SK-MEL-5 (cell line): ENCODE measurements around the gene CATSPERZ. TPM values are rescaled to one million over a fixed set of nuclear protein-coding genes. Genes with fewer than 3 reads are reported as not detected.

Experiments used
- DNase-seq: peaks from one replicate; pipeline ENCODE4 v3.0.0-alpha.2; 2016; ENCODE audit warnings: low read depth, low spot score
- in situ Hi-C: cut with HindIII; loops from 2 replicates; pipeline ENCODE4 v1.10.0; 2016; ENCODE audit warnings: low sequenced_read_pairs, high pct_unique_total_duplicates, low pct_unique_long_range_greater_than_20kb
- polyA plus RNA-seq, 2 experiments: library from polyadenylated mRNA; depleted of rRNA; stranded (reverse); fragments of >200 nt; gene quantifications; 2 replicates each; pipeline ENCODE4 v1.2.3, GENCODE V29; 2015
- total RNA-seq: library from RNA; depleted of rRNA; stranded (reverse); fragments of >200 nt; shearing (Covaris generic); gene quantifications from 2 replicates; pipeline ENCODE4 v1.2.3, GENCODE V29; 2014; rRNA removed

Gene CATSPERZ, protein sequence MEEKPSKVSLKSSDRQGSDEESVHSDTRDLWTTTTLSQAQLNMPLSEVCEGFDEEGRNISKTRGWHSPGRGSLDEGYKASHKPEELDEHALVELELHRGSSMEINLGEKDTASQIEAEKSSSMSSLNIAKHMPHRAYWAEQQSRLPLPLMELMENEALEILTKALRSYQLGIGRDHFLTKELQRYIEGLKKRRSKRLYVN
- total RNA-seq, result 0.45 TPM in 1 of 2 replicates, not detected in the other
- polyA plus RNA-seq (2015; cell fraction: cytosol; rRNA removed), result 0.33 TPM in 1 of 2 replicates, not detected in the other
- not detected in 2 replicates for polyA plus RNA-seq (2015; cell fraction: nucleus; rRNA removed)

DNA sequence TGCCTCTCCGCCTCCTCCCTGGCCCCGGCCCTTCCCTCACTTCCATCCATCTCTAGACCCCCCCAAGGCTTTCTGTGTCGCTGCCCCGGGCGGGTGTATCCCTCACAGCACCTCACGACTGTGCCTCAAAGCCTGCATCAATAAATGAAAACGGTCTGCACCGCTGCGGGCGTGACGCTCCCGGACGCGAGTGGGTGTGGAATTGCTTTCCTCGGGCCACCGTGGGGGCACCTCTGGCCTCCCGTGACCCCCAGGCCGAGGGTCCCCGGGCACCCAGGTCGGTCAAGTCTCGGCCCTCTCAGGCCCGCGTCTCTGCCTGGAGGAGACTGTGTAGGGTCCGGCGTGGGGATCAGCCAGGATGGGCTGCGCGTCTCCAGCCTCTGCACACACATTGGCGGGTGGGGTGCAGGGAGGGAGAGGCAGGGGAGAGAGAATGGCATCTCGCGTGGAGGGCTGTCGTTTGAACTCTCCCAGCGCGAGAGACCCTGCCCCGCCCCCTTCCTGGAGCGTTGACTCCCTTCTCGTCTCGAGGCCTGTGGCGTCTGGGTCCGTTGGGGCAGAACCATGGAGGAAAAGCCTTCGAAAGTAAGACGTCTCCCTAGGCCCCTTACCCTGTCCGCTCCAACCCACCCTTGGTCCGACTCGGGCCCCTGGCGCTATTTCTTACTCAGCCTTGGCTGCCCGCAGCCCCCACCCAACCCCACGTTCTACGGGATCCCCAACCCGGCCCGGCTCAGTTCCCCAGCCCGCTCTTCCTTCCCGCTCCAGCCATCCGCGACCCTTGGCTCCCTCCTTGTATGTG lies at the start of gene CATSPERZ:
Gene CATSPERZ, plus strand, starts transcription at position 512 of the 802 bp plus-strand sequence. Its CDS starts 53 bp downstream, at position 565.
- DNase-seq, result no peak
- in situ Hi-C loops, result no loop called here

DNA sequence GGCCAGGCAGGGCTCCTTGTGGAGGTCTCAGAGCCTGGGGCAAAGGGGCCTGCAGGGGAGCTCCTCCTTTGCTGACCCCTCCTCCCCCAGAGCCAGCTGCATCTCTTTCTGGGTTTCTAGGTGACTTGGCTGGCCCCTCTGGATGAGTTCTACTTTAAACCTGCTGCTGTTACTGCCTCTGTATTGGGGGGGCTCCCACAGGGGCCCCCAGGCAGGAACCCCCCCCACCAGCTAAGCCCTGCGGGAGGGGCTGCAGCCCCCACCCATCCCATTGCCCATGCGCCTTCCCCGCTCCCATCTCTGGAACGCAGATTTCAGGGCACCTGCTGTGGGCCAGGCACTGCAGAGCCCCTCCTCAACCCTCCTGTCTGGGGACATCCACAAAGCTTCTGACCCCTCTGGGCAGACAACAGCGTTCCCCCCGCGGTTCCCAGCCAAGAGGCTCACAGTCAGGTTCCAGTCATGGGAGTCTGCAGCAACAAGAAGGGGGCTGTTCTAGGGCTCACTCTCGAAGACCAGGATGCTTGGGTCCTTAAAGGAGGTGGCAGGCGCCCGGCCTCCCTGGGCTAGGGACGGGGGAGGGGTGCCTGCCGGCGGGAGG lies 49.6 kb upstream of the CATSPERZ start:
- in situ Hi-C loops, result no loop called here
- DNase-seq, result no peak

DNA sequence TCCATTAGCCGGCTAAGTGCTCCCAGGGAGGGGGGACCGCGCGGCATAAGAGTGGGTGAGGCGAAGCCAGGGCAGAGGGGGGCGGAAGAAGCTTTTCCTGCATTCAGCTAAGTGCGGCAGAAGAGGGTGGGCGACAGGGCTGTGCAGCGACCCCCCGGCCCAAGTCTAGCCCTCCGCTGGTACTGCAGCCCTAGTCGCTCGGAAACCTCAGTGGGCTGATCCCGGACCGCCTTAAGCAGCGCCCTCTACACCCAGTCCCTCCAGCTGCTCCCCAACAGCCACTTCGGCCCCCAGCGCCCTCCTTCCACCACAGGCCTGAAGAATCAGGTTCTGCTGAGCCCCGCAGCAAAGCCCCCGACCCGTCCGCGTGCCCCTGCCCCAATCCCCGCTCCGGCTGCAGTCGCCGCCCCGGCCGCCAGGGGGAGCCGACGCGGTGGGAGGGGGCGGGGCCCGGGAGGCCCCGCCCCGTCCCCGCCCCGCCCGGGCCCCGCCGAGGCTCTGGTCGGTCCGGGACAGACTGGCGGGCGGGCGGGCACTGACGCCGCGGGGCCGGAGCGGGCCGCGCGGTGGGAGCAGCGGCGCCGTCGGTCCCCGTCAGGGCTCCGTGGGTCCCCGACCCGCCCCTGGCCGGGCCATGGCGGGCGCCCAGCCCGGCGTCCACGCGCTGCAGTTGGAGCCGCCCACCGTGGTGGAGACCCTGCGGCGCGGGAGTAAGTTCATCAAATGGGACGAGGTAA lies 49.0 kb upstream of the CATSPERZ start, which contains the start of gene PLCB3:
Gene PLCB3, plus strand, starts transcription at position 515 of the 737 bp plus-strand sequence. Its CDS starts 120 bp downstream, at position 635.
- no peak for DNase-seq
- in situ Hi-C loops, result no loop called here

DNA sequence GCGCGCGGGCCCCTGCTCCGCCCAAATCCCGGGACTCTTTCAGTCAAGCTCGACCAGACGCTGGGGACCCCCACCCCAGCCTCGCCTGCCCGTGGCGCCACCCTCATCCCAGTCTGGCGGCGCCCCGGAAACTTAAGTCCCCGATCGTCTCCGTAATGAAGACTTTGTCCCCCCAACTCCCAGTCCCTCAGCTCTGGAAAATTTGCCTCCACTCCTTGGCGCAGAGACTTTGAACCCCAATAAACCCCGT lies 48.5 kb upstream of the CATSPERZ start:
- in situ Hi-C loops, result no loop called here

DNA sequence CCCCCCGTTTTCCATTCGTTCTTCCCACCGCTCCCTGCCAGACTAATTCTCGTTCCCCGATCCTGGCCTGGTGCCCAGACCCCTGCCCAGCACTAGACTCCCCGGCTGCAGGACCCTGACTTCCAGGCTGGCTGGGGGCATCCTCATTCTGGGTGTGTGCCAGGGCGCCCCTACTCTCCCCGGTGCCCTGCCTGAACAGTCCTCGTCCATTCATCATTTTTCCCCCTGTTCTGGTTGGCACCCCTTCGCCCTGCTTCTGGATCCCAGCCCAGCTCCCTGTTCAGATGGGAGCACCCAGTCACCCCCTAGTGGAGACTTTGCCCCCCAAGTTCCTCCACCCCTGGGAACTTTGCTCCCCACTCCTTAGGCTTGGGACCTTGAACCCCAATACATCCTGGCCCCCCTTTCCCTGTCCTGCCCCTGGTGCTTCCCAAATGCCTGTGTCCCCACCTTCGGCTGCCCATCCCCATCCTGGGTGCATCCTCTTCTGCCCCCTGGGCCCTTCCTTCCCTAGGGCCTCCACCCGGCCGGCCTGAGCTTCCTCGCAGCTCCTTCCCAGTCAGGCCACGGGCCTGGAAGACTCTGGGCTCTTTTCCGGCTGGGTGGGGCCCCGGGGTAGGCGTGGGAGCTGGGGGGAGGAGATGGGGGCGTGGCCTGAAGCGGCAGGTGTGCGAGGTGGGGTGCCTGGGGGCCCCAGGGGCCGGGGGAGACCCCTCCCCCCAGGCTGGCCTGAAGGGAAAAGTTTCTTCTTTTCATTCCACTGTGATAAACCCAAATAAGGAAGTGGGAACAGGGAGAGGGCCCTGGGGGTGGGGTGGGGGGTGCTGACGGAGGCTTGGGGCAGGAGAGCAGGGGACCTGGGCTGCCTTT lies 47.9 kb upstream of the CATSPERZ start:
- peak; percentile 50 for DNase-seq
- in situ Hi-C loops, result no loop called here

More for the DNA sequence above, 48.5 kb upstream of the CATSPERZ start:
- DNase-seq, result no peak

DNA sequence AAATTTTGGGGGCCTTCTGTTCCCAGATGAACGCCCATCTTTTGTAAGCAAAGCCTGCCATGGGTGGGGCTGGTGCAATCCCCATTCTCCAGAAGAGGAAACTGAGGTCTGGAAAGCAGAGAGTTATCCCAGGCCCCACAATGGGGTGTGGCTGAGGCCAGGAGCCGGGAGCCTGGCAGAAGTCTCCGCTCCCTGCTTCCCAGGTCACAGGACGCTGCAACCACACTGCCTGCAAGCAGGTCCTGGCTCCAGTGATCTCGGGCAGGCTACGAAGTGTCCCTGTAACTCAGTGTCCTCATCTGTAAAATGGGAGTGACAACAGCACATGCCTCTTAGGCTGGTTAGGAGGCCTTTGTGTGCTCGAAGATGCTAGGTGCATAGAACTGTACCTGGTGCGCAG lies 47.1 kb upstream of the CATSPERZ start:
- DNase-seq, result no peak

DNA sequence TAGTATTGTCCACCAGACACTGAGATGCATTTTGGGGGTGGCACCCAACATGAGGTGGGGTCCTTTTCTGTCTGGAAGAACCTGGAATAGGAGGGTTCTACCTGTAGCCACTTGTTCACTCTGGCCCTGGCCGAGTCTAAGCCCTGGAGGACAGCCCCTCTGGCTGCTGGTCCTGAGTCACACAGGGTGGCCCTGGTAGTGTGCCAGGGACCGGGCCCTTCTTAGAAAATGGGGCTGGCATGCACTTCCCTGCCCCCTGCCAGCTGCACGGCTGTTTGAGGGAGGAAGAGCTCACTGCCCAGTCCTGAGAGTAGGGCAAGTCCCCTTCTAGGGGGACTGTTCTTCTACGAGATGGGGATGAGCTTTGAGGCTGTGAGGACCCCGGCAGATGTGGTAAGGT lies 46.7 kb upstream of the CATSPERZ start:
- no peak for DNase-seq
- in situ Hi-C loops, result no loop called here

More for the DNA sequence above, 47.1 kb upstream of the CATSPERZ start:
- in situ Hi-C loops, result no loop called here

DNA sequence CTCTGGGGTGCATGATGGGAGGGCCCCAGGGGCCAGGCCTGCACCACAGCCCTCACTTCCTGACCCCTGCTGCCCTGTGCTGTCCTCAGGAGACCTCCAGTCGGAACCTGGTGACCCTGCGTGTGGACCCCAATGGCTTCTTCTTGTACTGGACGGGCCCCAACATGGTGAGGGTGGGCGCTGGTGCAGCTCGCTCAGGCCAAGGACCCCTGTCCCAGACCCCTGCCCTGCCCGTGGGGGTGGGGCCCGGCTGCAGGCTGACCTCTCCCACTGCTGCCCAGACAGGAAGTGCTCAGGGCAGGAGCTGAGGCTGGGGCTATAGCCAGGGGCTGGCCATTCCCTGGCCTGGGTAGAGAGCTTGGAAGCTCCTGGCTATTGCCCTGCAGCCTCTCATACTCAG lies 45.8 kb upstream of the CATSPERZ start:
- in situ Hi-C loops, result no loop called here
- no peak for DNase-seq

DNA sequence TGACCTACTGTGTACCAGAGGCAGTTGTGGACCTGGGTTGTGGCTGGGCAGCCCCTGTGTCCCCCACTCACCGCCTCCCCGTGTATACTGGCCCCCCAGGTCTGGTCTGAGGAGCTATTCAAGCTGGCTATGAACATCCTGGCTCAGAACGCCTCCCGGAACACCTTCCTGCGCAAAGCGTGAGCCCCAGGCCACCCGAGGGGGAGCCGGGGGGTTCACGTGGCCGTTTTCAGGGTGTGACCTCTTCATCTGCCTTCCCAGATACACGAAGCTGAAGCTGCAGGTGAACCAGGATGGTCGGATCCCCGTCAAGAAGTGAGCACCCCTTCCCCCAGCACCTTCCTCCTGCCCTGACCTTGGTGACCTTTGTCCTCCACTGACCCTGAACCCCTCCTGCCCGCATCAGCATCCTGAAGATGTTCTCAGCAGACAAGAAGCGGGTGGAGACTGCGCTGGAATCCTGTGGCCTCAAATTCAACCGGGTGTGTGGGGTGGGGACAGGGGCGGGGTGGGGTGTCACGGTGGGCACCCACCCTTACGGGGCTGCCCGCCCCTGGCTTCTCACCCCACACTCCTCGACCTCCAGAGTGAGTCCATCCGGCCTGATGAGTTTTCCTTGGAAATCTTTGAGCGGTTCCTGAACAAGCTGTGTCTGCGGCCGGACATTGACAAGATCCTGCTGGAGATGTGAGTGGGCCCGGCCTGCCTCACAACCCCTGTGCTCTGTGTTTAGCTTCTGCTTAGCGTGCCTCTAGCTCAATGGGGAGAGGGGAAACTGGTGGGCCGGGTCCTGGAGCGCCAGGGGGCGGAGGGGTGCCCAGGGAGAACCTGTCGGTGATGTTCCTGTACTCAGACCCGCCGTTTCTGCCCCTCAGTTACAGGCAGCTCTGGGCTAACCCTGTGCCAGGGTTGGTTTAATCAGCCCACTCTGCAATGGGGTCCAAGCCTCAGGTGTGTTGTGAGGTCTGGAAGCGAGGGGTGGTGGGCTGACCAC lies 44.7 kb upstream of the CATSPERZ start:
- in situ Hi-C loops, result no loop called here
- DNase-seq, result no peak

DNA sequence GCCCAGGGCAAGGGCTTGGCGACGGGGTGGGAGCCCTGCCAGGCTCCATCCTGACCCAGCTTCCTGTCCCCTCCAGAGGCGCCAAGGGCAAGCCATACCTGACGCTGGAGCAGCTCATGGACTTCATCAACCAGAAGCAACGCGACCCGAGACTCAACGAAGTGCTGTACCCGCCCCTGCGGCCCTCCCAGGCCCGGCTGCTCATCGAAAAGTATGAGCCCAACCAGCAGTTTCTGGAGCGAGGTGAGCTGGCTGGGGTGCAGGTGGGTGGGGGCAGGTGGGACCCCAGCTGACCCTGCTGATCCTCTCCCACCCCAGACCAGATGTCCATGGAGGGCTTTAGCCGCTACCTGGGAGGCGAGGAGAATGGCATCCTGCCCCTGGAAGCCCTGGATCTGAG lies 43.9 kb upstream of the CATSPERZ start:
- DNase-seq, result no peak
- in situ Hi-C loops, result no loop called here

DNA sequence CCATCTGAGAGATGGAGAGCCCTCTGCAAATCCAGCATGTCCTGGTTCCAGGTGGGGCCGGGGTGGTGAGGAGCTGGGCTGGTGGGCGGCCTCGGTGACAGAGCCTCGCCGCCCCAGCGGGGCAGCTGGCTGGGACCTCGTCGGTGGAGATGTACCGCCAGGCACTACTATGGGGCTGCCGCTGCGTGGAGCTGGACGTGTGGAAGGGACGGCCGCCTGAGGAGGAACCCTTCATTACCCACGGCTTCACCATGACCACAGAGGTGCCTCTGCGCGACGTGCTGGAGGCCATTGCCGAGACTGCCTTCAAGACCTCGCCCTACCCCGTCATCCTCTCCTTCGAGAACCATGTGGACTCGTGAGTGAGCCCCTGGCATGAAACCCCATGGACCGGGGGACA lies 41.8 kb upstream of the CATSPERZ start:
- DNase-seq, result no peak
- in situ Hi-C loops, result no loop called here

DNA sequence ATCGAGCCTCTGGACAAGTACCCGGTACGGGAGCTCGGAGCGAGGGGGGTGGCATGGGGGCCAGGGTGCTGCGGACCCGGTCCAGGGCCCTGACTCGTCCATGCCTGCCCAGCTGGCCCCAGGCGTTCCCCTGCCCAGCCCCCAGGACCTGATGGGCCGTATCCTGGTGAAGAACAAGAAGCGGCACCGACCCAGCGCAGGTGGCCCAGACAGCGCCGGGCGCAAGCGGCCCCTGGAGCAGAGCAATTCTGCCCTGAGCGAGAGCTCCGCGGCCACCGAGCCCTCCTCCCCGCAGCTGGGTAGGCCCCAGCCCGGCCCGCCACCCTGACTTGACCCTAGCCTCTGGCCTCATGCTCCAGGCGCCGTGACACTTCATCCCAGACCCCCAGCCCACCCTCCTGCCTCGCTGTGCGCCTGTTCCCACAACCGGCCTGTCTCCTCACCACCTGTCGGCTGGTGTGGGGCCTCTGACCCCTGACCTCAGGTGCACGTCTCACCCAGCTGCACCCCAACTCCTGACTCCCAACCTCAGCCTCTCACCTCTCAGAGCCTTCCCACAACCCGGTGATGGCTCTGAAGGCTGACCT lies 41.1 kb upstream of the CATSPERZ start:
- in situ Hi-C loops, result no loop called here
- DNase-seq, result no peak

DNA sequence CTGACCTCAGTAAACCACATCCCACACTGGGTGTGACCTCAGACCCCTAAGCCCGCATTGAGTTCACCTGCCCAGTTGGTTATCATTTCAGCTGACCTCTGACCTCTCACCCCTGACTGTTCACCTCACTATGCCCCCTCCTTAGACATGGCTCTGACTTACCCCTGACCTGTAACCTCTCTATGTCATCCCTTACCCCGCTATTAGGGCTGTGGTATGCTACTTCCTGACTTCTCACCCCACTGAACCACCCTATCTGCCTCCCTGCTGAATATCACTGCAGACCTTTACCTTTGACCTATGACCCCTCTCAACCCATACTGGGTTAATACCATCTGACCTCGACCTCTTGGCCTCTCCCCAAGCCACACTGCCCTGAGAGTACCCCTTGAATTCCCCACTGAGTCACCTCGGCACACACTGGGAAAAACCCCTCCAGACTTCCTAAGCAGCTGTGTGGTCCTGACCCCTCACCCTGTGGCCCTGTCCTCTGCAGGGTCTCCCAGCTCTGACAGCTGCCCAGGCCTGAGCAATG lies 40.6 kb upstream of the CATSPERZ start:
- in situ Hi-C loops, result no loop called here

DNA sequence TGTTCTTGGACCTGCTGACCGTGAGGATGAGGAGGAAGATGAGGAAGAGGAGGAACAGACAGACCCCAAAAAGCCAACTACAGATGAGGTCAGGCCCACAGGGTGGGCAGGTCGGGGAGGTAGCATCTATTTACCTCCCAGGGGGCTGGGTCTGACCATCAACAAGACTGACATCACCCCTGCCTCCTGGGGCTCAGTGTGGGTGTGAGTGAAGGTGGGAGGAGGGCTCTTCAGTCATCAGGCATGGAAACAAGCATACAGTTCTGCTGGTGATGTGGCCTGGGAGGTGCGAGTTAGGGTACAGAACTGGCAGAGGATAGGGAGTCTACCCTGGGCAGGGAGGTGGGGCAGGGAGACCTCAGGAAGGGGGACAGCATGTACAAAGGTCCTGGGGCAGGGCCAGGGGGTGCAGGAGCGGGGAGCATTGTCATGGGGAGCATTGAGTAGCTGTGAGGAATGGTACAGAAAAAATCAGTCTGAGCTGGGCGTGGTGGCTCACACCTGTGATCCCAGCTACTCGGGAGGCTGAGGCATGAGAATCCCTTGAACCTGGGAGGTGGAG lies 39.9 kb upstream of the CATSPERZ start:
- in situ Hi-C loops, result no loop called here
- DNase-seq, result no peak

More for the DNA sequence above, 40.6 kb upstream of the CATSPERZ start:
- DNase-seq, result no peak

DNA sequence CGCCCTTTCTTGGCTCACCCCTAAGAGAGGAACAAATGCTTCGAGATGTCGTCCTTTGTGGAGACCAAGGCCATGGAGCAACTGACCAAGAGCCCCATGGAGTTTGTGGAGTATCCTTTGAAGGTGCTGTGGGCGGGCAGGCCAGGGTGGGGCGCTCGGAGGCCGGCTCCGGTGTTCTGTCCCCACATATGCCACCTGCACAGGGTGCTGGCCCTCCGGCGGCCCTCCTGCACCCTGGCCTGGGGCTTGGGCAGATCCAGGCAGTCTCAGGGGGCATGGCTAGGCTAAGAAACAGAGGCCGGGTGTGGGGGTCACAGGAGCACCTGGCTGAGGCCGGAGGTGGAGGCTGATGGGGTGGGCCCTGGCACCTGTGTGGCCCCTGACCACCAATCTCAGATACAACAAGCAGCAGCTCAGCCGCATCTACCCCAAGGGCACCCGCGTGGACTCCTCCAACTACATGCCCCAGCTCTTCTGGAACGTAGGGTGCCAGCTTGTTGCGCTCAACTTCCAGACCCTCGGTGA lies 38.5 kb upstream of the CATSPERZ start:
- in situ Hi-C loops, result no loop called here
- no peak for DNase-seq
